ENCODE results near the gene PLEKHH1. TPM values are rescaled to one million over a fixed set of nuclear protein-coding genes. Genes with fewer than 3 reads are reported as not detected.
A peak's percentile ranks its signal among the peaks of the same experiment; 100 is the strongest.

Gene PLEKHH1
- total RNA-seq, 2 donors from 2014 or later, result 1.2 to 1.9 TPM

GRCh38 chr14:67569651-67570290 is 36.7 kb downstream of the PLEKHH1 start:
- Mint-ChIP-seq H3K4me3 (no peak overlapping the region), H3K9me3 (no peaks in the 10 kb centered on the region), H3K27ac (no peak overlapping the region), H3K27me3 (peaks cover 8 to 11% of the 10 kb centered on the region in 2 donors), H3K36me3 (no peaks in the 10 kb centered on the region), H3K4me1 (ENCODE audit: low read depth in 2 of 2) (peaks cover 0 to 10% of the 10 kb centered on the region in 2 donors)
- DNase-seq (ENCODE audit: low spot score), result no peak
- no peak for ATAC-seq

- DNase-seq (ENCODE audit: low spot score) (no peak), ATAC-seq (no peak)
- no peak overlapping the region for H3K4me3 Mint-ChIP-seq
- no peaks in the 10 kb centered on the region for H3K36me3 Mint-ChIP-seq
- H3K4me1 Mint-ChIP-seq (ENCODE audit: low read depth in 2 of 2), result peaks cover 0 to 10% of the 10 kb centered on the region in 2 donors
- H3K9me3 Mint-ChIP-seq, result no peaks in the 10 kb centered on the region
- no peak overlapping the region for H3K27ac Mint-ChIP-seq
- peaks cover 8 to 11% of the 10 kb centered on the region in 2 donors for H3K27me3 Mint-ChIP-seq
Measured at GRCh38 chr14:67570453-67570852, 37.4 kb downstream of the PLEKHH1 start.

- Mint-ChIP-seq H3K4me1 (ENCODE audit: low read depth in 2 of 2) (peaks cover 0 to 10% of the 10 kb centered on the region in 2 donors), H3K4me3 (no peak overlapping the region), H3K36me3 (no peaks in the 10 kb centered on the region), H3K27me3 (peaks cover 8 to 11% of the 10 kb centered on the region in 2 donors), H3K27ac (no peak overlapping the region), H3K9me3 (no peaks in the 10 kb centered on the region)
- DNase-seq (ENCODE audit: low spot score) (peak; percentile 66), ATAC-seq (peak; percentile 74)
Measured at GRCh38 chr14:67571275-67571990, 38.3 kb downstream of the PLEKHH1 start.

GRCh38 chr14:67571991-67572323 is 38.9 kb downstream of the PLEKHH1 start:
- DNase-seq (ENCODE audit: low spot score) (peak; percentile 55), ATAC-seq (no peak)
- no peaks in the 10 kb centered on the region for H3K36me3 Mint-ChIP-seq
- H3K9me3 Mint-ChIP-seq, result no peaks in the 10 kb centered on the region
- H3K27ac Mint-ChIP-seq, result no peak overlapping the region
- H3K4me3 Mint-ChIP-seq, result no peak overlapping the region
- peaks cover 0 to 10% of the 10 kb centered on the region in 2 donors for H3K4me1 Mint-ChIP-seq (ENCODE audit: low read depth in 2 of 2)
- peaks cover 8 to 11% of the 10 kb centered on the region in 2 donors for H3K27me3 Mint-ChIP-seq

- Mint-ChIP-seq H3K27me3 (peaks cover 8% of the 10 kb centered on the region in 2 donors), H3K4me1 (ENCODE audit: low read depth in 2 of 2) (peaks cover 0 to 8% of the 10 kb centered on the region in 2 donors), H3K27ac (no peak overlapping the region), H3K36me3 (no peaks in the 10 kb centered on the region), H3K4me3 (no peak overlapping the region), H3K9me3 (no peaks in the 10 kb centered on the region)
- DNase-seq (ENCODE audit: low spot score) (peak; percentile 0), ATAC-seq (no peak)
Measured at GRCh38 chr14:67572608-67573007, 39.5 kb downstream of the PLEKHH1 start.

- no peak overlapping the region for H3K27ac Mint-ChIP-seq
- H3K4me3 Mint-ChIP-seq, result no peak overlapping the region
- no peaks in the 10 kb centered on the region for H3K36me3 Mint-ChIP-seq
- H3K9me3 Mint-ChIP-seq, result no peaks in the 10 kb centered on the region
- peaks cover 7 to 8% of the 10 kb centered on the region in 2 donors for H3K27me3 Mint-ChIP-seq
- peaks cover 0 to 8% of the 10 kb centered on the region in 2 donors for H3K4me1 Mint-ChIP-seq (ENCODE audit: low read depth in 2 of 2)
- peak; percentile 49 for DNase-seq (ENCODE audit: low spot score)
- no peak for ATAC-seq
Measured at GRCh38 chr14:67573228-67574010, 40.3 kb downstream of the PLEKHH1 start.

GRCh38 chr14:67574156-67574555 is 41.1 kb downstream of the PLEKHH1 start:
- DNase-seq (ENCODE audit: low spot score), result peak; percentile 41

GRCh38 chr14:67574806-67575205 is 41.7 kb downstream of the PLEKHH1 start:
- H3K36me3 Mint-ChIP-seq, result no peaks in the 10 kb centered on the region
- H3K4me3 Mint-ChIP-seq, result no peak overlapping the region
- H3K27ac Mint-ChIP-seq, result no peak overlapping the region
- DNase-seq (ENCODE audit: low spot score) (no peak), ATAC-seq (no peak)
- H3K4me1 Mint-ChIP-seq (ENCODE audit: low read depth in 2 of 2), result peaks cover 0 to 8% of the 10 kb centered on the region in 2 donors
- no peaks in the 10 kb centered on the region for H3K9me3 Mint-ChIP-seq
- peaks cover 7 to 8% of the 10 kb centered on the region in 2 donors for H3K27me3 Mint-ChIP-seq

More at GRCh38 chr14:67574156-67574555, 41.1 kb downstream of the PLEKHH1 start:
- Mint-ChIP-seq H3K4me3 (no peak overlapping the region), H3K27me3 (peaks cover 7 to 8% of the 10 kb centered on the region in 2 donors), H3K4me1 (ENCODE audit: low read depth in 2 of 2) (peaks cover 0 to 8% of the 10 kb centered on the region in 2 donors), H3K36me3 (no peaks in the 10 kb centered on the region), H3K27ac (no peak overlapping the region), H3K9me3 (no peaks in the 10 kb centered on the region)
- no peak for ATAC-seq

- Mint-ChIP-seq H3K36me3 (no peaks in the 10 kb centered on the region), H3K4me3 (no peak overlapping the region), H3K4me1 (ENCODE audit: low read depth in 2 of 2) (peaks cover 0 to 5% of the 10 kb centered on the region in 2 donors), H3K27ac (no peak overlapping the region), H3K9me3 (no peaks in the 10 kb centered on the region), H3K27me3 (peaks cover 4 to 8% of the 10 kb centered on the region in 2 donors)
- no peak for DNase-seq (ENCODE audit: low spot score)
- ATAC-seq, result no peak
Measured at GRCh38 chr14:67575684-67576083, 42.6 kb downstream of the PLEKHH1 start.

- Mint-ChIP-seq H3K4me3 (no peak overlapping the region), H3K36me3 (no peaks in the 10 kb centered on the region), H3K27me3 (peaks cover under 1 to 3% of the 10 kb centered on the region in 2 donors), H3K27ac (no peak overlapping the region), H3K4me1 (ENCODE audit: low read depth in 2 of 2) (peaks cover 0 to under 1% of the 10 kb centered on the region in 2 donors), H3K9me3 (no peaks in the 10 kb centered on the region)
- ATAC-seq (no peak), DNase-seq (ENCODE audit: low spot score) (peak; percentile 28)
Measured at GRCh38 chr14:67576216-67576955, 43.3 kb downstream of the PLEKHH1 start.

GRCh38 chr14:67577181-67577808 is 44.2 kb downstream of the PLEKHH1 start:
- no peak for ATAC-seq
- no peaks in the 10 kb centered on the region for H3K4me1 Mint-ChIP-seq (ENCODE audit: low read depth in 2 of 2)
- peak; percentile 41 for DNase-seq (ENCODE audit: low spot score)
- no peaks in the 10 kb centered on the region for H3K36me3 Mint-ChIP-seq
- H3K9me3 Mint-ChIP-seq, result no peaks in the 10 kb centered on the region
- H3K27ac Mint-ChIP-seq, result no peak overlapping the region
- H3K4me3 Mint-ChIP-seq, result no peak overlapping the region
- no peaks in the 10 kb centered on the region for H3K27me3 Mint-ChIP-seq

GRCh38 chr14:67577909-67578749 is 45.0 kb downstream of the PLEKHH1 start:
- Mint-ChIP-seq H3K9me3 (no peaks in the 10 kb centered on the region), H3K36me3 (no peaks in the 10 kb centered on the region), H3K27me3 (no peaks in the 10 kb centered on the region), H3K4me1 (ENCODE audit: low read depth in 2 of 2) (no peaks in the 10 kb centered on the region), H3K4me3 (no peak overlapping the region), H3K27ac (no peak overlapping the region)
- ATAC-seq (peak; percentile 12 to 24), DNase-seq (ENCODE audit: low spot score) (peak; percentile 54)
